Sigmoid colon (tissue), 4 donors: Measurements from ENCODE around the gene CNMD.

Source experiments
- CTCF ChIP-seq, 4 experiments: fragments of 450-650 bp in 3 of 4; fragments of 200-600 bp in 1 of 4; IDR thresholded peaks; one replicate each; pipeline ENCODE4 v1.5.1; 2016 to 2019; ENCODE audit warnings: antibody characterized with exemption in 4 of 4, mild to moderate bottlenecking in 3 of 4, moderate library complexity in 2 of 4
- EP300 ChIP-seq, 4 donors: sonication (generic); formaldehyde crosslinking; IDR thresholded peaks; one replicate each; pipeline ENCODE4 v1.6.1; 2017; ENCODE audit warnings: antibody characterized with exemption in 4 of 4

- TF ChIP-seq CTCF (IDR thresholded peaks at IDR 0.05) = no peak
- no peak for TF ChIP-seq EP300 (IDR thresholded peaks at IDR 0.05)
These were observed 61.8 kb downstream of the CNMD start for GRCh38 chr13:52677823-52678222.
